HT1080 (cell line): ENCODE results near the gene MOBP. TPM values are rescaled to one million over a fixed set of nuclear protein-coding genes. Genes with fewer than 3 reads are reported as not detected.

ENCODE experiments used
- DNase-seq: peaks from one replicate; pipeline ENCODE4 v3.0.0-alpha.2; 2015; ENCODE audit warnings: low read depth
- total RNA-seq: library from RNA; depleted of rRNA; stranded (reverse); fragments of >200 nt; shearing (Covaris generic); gene quantifications from 2 replicates; pipeline ENCODE4 v1.2.3, GENCODE V29; 2014

Gene MOBP
- total RNA-seq, 1 experiment from 2014 or later = not detected

DNA sequence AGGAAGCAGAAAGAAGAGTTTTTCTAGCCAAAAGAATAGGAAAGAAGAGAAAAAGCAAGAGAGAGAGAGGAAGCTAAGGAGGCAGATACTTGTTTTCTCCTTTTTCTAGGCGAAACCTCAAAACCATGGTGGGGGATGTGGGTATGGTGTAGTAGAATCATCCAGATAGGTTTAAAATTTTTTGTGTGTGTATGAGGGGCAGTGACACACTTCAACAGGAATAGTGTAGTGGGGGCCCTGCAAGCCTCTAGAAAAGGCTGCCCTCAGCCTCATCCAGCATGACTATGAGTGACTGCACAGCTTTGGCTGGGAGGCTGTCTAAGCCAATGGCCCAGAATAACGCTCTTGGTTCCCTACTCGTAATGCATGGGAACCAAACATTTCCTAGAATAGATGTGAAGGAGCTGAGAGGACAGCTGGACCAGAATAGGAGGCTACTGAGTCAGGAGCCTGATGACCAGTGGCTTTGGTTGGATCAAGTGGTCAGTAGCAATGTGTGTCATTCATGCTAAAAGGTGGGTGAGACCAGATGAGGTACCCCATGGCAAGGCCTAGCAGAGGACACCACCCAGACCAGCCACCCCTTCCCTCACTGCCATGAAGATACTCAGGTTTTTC, 24.4 kb downstream of the MOBP start:
- DNase-seq = no peak

DNA sequence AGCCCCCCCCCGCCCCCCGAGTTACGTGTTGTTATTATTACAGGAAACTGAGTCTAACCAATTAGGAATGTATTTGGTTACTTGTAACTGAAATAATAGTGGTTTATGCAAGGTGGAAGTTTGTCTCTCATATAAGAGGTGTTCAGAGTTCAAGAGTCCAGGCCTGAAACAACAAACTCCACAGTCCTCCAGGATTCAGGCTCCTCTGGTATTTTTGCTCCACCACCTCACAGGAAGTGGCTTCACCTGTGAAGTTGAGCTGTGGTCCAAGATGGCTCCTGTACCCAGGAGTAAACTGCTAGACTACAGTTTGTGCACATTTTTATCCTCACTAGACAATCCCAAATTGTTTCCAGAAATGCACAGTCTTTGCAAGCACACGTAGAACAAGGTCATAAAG, 27.3 kb downstream of the MOBP start:
- DNase-seq = no peak

DNA sequence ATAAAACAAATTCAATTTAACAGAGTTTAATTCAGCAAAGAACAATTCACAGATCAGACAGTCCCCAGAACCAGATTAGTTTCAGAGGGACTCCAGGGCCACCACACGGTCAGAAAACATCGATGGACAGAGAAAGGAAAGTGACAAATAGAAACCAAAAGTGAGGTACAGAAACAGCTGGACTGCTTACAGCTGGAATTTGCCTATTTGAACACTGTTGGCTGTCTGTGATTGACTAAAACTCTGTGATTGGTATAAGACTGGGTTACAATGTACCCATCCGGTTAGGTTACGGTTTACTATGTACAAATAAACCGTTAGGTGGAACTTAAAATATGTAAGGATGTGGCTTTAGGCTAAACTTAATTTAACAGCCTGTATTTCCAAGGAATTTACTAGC, 30.3 kb downstream of the MOBP start:
- DNase-seq = no peak

DNA sequence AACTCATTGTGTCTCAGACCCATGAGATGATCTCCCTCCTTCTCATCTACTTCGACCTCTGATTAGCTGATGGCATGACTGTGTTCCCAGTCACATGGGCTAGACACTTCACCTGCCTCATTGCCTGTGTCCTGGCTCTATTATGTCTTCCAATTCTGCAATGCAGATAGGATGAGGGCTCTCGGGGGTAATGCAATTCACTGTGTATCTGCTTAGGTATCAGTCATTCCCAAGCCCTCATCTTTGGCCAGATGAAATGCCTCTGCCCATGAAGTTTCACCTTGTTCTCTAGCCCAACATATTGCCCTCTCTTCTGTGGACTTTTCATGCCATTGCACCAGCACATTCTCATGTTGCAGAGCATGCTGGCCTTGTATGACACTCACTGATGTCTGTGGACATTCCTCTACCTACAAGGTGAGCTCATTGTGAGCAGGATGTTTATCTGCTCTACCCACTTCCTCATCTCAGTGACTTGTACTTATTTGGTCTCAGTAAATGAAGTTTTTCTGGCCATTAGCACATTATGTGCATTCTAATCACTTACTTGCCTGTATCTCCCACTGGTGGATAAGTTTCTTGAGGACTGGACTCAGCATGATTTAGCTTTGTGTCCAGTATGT, 32.3 kb downstream of the MOBP start:
- DNase-seq = no peak

DNA sequence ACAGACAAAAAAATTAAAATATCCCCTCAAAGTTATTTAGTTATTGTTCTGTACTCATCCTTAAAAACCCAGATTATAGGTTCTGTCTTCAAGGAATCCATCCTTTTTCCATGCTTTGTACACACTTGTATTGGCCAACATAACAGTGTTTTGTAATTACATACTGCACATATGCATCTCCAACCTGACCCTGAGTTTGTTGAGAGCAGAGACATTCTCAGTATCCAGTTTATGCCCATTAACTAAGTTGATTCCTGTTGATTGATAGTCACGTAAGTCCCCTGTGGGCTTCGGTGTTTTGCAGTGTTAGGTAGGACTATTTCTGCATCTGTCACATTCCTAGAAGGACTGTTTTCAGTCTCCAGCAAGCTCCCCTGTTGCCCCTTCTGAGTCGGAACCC, 33.6 kb downstream of the MOBP start:
- DNase-seq = no peak

DNA sequence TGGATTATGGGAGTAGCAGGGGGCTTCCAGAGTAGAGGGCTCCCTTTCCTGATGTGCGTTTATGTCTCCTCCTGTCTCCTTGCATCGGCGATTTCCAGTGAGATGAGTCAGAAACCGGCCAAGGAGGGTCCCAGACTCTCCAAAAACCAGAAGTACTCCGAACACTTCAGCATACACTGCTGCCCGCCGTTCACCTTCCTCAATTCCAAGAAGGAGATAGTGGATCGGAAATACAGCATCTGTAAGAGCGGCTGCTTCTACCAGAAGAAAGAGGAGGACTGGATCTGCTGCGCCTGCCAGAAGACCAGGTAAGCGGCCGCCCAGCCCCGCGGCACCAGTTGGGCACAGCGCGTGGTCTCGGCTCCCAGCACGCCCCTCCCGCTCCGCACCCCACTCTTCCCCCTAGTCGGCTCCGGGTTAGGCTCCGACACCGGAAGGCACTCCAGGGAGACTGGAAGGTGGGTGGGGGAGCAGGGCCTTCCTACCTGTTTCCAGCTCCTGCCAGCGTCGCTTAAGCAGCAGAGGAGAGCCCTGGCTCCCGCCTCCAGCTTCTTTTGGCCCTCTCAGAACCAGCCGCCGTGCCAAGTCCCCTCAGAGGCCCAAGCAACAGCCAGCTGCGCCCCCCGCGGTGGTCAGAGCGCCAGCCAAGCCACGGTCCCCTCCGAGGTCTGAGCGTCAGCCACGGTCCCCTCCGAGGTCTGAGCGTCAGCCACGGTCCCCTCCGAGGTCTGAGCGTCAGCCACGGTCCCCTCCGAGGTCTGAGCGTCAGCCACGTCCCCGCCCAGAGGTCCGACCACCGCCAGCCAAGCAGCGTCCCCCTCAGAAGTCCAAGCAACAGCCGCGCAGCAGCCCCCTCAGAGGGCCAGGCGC, 34.7 kb downstream of the MOBP start:
- no peak for DNase-seq

DNA sequence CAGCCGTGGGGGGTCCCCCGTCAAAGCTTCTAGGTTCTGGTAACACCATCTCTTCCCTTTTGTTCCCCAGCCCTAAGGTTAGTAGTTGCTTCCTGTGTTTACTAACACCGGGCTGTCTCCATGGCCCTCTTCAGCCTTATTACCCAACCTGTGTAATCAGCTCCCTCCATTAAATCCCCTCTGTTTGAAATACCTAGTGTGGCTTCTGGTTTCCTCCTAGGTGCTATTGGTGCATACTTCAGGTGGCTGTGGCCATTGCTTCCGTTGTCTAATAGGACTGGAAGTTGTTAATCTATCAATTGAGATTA, 35.3 kb downstream of the MOBP start:
- DNase-seq = no peak

DNA sequence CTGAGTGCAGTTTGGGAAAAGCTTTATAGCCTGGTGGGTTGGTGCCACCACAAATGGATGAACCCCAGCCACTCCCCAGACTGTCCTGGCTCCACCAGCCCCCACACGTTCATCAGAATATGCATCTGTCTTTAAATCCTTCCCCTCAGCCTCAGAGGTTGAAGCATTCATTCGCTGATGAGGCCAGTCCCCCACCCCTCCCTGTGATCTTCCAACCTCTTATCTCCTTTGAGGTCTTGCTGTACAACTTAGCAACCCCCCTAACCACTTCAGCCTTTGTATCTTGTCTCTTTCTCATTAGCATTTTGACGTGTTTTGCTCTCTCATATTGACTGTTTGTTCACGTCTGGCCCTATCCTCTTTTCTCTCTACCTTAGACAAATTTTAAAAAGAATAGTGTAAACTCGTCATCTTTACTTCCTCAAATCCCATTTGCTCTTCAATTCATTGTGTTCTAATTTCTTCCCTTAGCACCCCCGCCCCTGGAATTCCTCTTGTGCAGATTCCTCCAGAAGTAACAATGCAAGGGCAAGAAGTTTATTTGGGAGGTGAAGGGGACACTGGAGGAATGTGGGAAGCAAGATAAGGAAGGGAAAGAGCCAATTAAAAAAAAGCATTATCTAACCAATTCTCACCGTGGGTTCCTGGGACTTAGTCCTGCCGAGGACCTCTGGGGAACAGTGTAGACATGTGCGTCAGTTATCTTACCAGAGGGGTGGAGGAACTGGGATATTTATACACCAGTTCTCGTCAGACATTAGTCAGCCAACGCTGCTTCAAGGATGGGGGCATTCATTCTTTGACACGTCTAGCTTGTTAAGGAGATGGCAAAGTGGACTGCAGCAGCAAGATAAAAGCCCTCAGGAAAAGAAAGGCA, 38.6 kb downstream of the MOBP start:
- DNase-seq = peak; percentile 29

DNA sequence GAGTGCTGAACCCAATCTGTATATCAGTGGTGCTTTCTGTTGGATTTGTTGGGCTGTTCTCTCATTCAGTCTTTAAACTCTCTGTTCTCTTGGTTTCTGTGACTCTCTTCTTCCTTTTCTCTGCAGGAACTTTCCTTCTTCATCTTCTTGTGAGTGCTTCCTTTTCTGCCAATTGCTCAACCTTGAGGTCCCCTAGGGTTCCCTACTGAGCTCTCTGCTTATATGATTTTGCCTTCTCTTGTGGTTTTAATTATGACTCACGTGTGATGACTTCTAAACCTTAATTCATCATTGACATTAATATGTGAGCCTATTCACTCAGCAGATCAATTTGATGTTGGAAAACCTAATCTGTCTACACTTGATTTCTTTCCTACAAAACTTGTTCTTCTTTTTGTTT, 39.4 kb downstream of the MOBP start:
- DNase-seq = peak; percentile 41

DNA sequence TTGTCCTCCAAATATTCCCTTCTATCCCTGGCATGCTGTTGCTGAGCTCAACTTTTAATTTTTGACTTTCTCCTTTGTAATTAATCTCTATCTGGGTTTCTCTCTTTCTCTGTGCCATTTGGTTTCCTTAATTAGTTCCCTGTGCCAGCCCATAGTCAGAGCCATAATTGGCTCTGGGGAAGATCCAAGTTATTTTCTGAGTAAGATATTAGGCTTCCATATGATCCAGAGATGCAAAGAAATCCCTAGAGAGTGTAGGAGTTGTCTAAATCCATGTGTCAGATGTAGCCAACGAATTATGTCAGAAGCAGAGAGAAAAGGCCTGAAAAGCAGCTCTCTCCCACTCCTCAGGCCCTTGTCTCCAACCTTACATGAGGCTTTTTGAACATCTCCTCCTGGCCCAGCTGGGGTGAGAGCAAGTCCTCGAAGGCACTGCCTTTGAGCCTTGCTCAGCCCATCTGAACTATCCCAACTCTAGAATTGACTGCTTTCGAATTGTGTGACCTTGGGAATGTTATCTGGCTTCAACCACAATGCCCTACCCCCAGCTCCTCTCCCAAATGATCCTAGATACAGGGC, 46.4 kb downstream of the MOBP start:
- no peak for DNase-seq

DNA sequence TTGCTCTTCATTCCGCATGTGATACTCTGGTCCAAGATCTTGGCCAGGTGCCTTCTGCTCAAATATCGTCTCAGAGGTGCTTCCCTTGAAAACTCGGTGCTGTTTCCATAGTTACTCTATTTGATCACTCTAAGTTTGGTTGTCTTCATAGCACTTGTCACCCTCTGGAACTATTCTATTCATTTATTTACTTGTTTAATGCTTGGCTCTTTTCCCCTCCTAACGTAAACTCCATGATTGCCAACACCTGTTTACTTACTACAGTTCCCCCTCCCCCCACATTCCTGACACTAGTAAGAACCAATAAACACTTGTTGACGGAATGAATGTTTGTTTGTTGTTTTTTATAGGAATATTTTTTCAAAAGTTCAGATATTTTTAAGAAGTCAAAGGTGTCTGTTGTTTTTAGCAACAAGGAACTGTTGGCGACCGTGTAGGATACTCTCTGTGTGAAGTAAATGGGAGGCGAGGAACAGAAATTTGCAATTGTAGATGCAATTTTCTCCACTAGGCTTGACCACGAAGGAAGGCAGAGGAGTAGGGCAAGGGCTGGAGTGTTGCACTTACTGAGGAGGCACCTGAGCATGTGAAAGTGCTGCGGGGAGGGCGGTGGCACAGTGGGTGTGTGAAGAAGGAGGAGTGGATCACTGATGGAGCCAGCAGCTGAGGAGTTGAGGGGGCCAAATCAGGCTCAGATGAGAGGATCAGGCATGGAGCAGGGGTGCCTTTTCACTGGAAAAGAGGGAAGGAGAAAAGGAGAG, 48.4 kb downstream of the MOBP start:
- DNase-seq = no peak

DNA sequence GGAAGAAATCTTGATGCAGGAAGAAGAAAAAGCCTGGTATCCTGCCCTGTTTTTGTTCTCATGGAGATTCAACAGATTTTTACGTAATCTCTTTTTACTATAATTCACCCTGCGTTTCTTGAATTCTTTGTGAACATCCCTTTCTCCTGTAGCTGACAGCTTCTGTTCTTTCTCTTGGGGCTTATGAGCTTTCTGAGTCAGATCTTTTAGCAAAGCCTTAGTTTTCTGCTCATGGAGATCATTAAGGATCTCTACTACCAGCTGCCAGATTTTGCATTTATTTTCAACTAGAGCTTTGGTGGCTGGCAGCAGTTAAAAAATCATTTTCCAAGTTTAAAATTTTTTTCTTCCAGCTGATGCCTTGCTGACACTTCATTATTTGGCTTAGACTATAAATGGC, 51.6 kb downstream of the MOBP start:
- no peak for DNase-seq

DNA sequence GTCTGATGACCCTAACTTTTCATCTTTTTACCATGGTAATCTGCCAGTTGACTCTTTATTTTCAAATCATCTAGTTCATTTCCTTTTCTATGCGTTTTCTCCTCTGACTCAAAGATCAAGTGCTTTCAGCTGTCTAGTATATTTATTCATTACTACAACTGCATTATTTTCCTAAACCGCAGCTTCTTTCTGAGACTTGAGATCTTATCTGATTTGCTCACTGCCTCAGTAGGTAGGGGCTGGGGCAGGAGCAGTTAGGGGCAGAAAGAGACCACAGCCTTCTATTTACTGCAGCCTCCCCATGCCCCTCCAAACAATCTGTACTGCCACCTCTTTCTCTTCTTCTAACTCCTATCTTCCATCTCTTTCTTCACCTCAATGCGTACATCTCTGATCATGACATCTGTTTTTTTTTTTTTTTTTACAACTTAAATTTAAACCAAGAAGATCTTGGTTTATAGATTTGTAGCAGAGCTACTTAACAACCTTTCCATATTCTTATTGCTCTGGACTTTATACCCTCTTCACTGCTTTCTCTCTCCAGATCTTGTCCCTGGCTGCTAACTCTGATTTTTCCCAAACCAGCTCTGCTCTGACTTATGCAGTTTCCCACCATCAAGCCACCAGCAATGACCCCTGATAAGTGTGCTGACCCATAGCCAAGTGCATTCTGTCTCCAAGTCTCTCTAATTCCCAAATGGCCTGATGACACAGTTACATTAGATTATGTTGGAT, 52.2 kb downstream of the MOBP start:
- peak; percentile 20 for DNase-seq

DNA sequence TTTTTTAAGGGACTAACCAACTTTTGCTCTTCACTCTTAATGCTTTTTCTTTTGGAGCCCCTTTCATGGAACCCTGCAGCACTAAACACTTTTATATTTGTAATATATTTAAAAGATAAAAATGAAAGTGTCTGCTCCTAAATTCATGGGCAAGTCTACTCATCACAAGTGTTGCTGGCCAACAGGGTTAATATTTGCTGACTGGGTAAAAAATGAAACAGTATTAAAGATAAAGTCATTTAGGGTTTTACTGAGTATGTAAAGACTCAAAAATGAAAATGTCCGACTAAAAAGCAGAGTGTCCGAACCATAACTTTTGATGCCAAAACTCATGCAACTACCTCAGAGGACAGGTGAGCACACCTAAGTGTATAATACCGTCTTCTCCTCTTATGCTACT, 54.0 kb downstream of the MOBP start:
- no peak for DNase-seq

DNA sequence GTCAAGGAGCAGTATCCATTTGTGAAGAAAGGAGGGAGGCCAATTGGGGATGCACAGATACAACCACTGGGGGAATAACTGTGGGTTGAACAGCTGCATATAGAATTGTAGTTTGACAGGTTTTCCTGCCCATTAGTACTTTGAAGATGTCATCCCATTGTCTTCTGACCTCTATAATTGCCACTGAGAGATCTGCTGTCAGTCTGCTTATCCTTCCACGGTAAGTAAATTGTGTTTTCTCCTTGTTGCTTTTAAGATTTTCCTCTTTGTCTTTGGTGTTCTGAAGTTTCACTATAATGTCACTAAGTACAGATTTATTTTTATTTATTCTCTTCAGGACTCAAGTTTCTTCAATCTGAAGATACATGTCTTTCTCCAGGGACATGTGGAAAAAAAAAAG, 56.6 kb downstream of the MOBP start:
- DNase-seq = no peak

DNA sequence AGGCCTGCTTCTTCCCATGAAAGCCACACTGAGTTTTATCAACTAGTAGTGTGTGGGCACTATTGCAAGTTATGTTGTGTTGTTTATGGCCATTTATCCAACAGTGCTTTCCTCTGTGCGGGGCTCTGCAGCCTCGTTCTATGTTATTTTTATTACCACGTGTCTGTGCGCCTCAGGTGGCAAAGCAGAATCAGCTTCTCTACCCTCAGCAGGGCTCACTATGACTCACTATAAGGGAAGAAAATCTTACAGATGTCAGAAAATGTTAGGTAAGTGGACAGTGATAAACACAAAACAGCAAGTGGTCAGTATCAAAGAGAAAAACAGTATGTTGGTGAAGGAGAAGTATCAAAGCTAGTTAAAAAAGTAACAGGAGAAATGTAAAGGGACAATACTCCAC, 61.4 kb downstream of the MOBP start:
- DNase-seq = peak; percentile 24

DNA sequence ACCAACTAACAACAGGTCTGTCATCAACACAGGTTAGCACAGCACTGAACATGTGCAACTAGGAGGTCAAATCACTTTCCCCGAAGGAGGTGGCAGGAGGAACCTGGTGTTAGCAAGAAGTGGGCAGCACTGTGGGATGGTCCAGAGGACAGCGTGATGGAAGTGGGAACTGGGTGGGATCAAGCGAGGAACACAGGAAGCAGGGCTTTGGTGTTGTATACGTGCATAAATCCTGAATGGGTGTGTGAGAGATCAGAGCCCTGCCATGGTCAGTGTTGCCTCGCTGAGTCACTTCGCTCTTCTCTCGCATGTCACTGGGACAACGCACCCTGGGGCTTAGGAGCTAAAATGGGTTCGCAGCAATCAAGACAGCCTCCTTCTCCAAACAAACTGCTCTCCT, 62.1 kb downstream of the MOBP start:
- no peak for DNase-seq

DNA sequence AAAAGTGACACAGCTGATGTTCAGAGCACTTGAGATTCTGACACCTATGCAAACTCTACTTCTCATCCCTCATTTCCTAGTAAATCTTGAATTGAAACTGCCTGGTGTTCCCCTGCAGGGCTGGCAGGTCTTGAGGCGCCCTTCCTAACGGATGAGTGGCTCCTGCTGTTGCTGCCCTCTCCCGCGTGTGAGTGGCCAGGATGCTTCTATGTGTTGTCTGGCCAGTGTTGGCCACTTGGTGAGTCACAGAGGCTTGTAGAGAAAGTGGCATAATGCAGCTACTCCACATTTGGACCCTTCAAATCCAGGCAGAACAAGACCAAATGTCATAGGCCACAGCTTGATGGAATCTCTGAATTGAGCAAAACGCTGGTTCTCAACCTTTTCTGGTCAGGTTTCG, 63.6 kb downstream of the MOBP start:
- peak; percentile 56 for DNase-seq

DNA sequence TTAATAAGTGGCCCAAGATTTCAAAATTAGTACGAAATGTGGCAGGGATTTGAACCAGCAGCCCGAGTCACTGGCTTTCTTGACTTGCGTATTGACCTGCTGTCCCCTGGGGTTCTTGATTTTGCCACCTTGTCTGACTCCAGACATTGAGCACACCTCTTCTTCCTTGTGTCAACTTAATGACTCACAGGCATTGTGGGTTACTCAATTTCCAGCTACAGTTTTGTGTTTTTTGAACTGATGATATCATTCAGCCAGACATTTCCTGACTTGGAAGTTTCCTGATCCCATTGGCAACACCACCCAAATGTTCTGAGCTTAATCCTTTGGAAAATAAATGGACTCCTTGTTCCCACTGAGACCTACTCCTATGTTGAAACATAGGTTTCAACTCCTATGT, 64.2 kb downstream of the MOBP start:
- peak; percentile 94 for DNase-seq

DNA sequence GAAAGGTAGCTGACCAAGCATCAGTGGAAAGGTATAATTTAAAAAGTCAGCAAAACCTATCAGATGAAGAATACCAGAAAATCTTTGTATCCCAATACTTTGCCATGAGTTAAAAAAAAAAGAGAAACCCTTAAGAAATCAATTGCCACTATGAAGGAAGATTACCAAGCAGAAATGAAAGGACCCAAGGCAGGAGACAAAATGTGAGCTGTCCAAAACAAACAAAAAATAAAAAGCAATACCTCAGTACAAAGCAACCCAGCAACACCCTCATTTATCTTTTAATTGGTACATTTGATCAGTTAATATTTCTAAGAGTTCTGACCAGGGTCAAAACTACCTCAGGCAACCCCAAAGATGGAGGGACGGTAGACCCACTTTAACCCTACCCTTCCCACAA, 65.3 kb downstream of the MOBP start:
- no peak for DNase-seq
